Lower leg skin (tissue), 4 donors: ENCODE data around the gene FOXR1. TPM values are rescaled to one million over a fixed set of nuclear protein-coding genes. Genes with fewer than 3 reads are reported as not detected.

Experiments
- DNase-seq, 2 donors: peaks; one replicate each; pipeline ENCODE4 v3.0.0-alpha.2; 2019; ENCODE audit warnings: low spot score in 2 of 2
- H3K4me3 ChIP-seq: fragments of 200-600 bp; sonication (generic); 2 replicates; pipeline ENCODE4 v1.5.1; 2017; ENCODE audit warnings: mild to moderate bottlenecking, low read depth; ENCODE audit not compliant: poor library complexity, severe bottlenecking
- CTCF ChIP-seq, 3 donors: fragments of 450-650 bp; IDR thresholded peaks; one replicate each; pipeline ENCODE4 v1.5.1; 2016; ENCODE audit warnings: antibody characterized with exemption in 3 of 3, mild to moderate bottlenecking in 3 of 3, moderate library complexity in 2 of 3
- POLR2A ChIP-seq, 2 donors: fragments of 450-650 bp; IDR thresholded peaks; one replicate each; pipeline ENCODE4 v1.6.1; 2016 to 2017; ENCODE audit warnings: antibody characterized with exemption in 2 of 2, mild to moderate bottlenecking in 1 of 2, moderate library complexity in 1 of 2
- WGBS, 2 donors: methylation state at CpG; one replicate each; pipeline ENCODE4 v1.1.5; 2018; 5-methylcytosine and 5-hydroxymethylcytosine counted together
- intact Hi-C: fragments of 100-400 bp; cut with DNase I; formaldehyde crosslinking; loops from one replicate; pipeline ENCODE4 v1.15.0; 2023; ENCODE audit warnings: low total_unique reads
- total RNA-seq, 4 donors: library from RNA; depleted of rRNA; stranded (reverse); fragments of >200 nt; gene quantifications; one replicate each; pipeline ENCODE4 v1.1.0, GENCODE V29; 2016

The FOXR1 gene
- total RNA-seq, 4 donors from 2014 or later = not detected

GRCh38 chr11:118924591-118925585, 46.7 kb upstream of the FOXR1 start:
- 0% methylated on average over 25 to 31 of the region's 45 CpGs for WGBS, 2 donors
- no peak for TF ChIP-seq POLR2A (IDR thresholded peaks at IDR 0.05)
- TF ChIP-seq CTCF (IDR thresholded peaks at IDR 0.05) = no peak
- intact Hi-C loops = no loop called here
- H3K4me3 ChIP-seq = peak overlapping the region; percentile 89
- peak; percentile 56 to 95 for DNase-seq

- no peak overlapping the region for H3K4me3 ChIP-seq
- WGBS, 2 donors = 4 to 9% methylated on average over 7 of the region's 7 CpGs
- intact Hi-C loops = no loop called here
- DNase-seq = no peak
- TF ChIP-seq POLR2A (IDR thresholded peaks at IDR 0.05) = no peak
- TF ChIP-seq CTCF (IDR thresholded peaks at IDR 0.05) = no peak
These were observed 43.9 kb upstream of the FOXR1 start for GRCh38 chr11:118927554-118928100.

- peak; percentile 96 to 98 for DNase-seq
- TF ChIP-seq POLR2A (IDR thresholded peaks at IDR 0.05) (no peak), CTCF (IDR thresholded peaks at IDR 0.05) (peak in 1 of 3 donors; percentile 96)
- H3K4me3 ChIP-seq = peak overlapping the region; percentile 56
- intact Hi-C loops = no loop called here
- WGBS, 2 donors = 0 to 1% methylated on average over 18 to 32 of the region's 32 CpGs
These were observed 43.3 kb upstream of the FOXR1 start for GRCh38 chr11:118928101-118928869.

GRCh38 chr11:118928870-118929500, 42.6 kb upstream of the FOXR1 start:
- WGBS, 2 donors = 1% methylated on average over 14 to 26 of the region's 26 CpGs
- intact Hi-C loops = no loop called here
- DNase-seq = no peak
- TF ChIP-seq CTCF (IDR thresholded peaks at IDR 0.05) (no peak), POLR2A (IDR thresholded peaks at IDR 0.05) (no peak)
- H3K4me3 ChIP-seq = peak overlapping the region; percentile 56

- 0% methylated on average over 20 to 24 of the region's 26 CpGs for WGBS, 2 donors
- peak; percentile 88 to 97 for DNase-seq
- peak overlapping the region; percentile 56 for H3K4me3 ChIP-seq
- no peak for TF ChIP-seq CTCF (IDR thresholded peaks at IDR 0.05)
- no peak for TF ChIP-seq POLR2A (IDR thresholded peaks at IDR 0.05)
- intact Hi-C loops = no loop called here
These were observed 42.0 kb upstream of the FOXR1 start for GRCh38 chr11:118929501-118930093.
